HepG2 (cell line): ENCODE measurements around the gene SPRY1. TPM values are rescaled to one million over a fixed set of nuclear protein-coding genes. Genes with fewer than 3 reads are reported as not detected.

ENCODE experiments used
- ATAC-seq: fragments of 200-7000 bp; cut with Tn5 transposase; 3 replicates; pipeline ENCODE4 v1.9.1; 2020; ENCODE audit warnings: mild to moderate bottlenecking, moderate library complexity
- BruUV-seq: library from RNA; stranded (reverse); fragments of 400-500 nt; replicated peaks from 2 replicates; lab custom pipeline; 2021; lab: Mats Ljungman, UMichigan
- CTCF ChIA-PET: fragments of 300-600 bp; formaldehyde crosslinking; extraction: SDS; loops from one replicate; lab custom pipeline; 2021; ENCODE audit warnings: low total read pairs, inconsistent platforms, low intra/inter-chr PET ratio; lab: Yijun Ruan, JAX
- POLR2A ChIA-PET: fragments of 350-600 bp; sonication (Branson Sonifier 250); formaldehyde crosslinking; loops from one replicate; lab custom pipeline; 2020; ENCODE audit warnings: antibody characterized with exemption, inconsistent platforms; lab: Yijun Ruan, JAX
- DNase-seq: peaks from one replicate; pipeline ENCODE4 v3.0.0-alpha.2; 2015; ENCODE audit warnings: low spot score
- FAIRE-seq: peaks from 3 replicates; lab custom pipeline; 2011; peaks lifted over from hg19 to GRCh38; lab: Jason Lieb, UNC
- H2AFZ ChIP-seq: one replicate; pipeline ENCODE4 v1.6.1; 2011; ENCODE audit warnings: low read length, inconsistent platforms
- H3K27ac ChIP-seq: fragments of 300-600 bp; 3 replicates; pipeline ENCODE4 v1.8.0; 2011; ENCODE audit warnings: mixed run types, mild to moderate bottlenecking, mixed read lengths, low read length, inconsistent platforms; ENCODE audit not compliant: insufficient read depth; ENCODE audit errors: extremely low read length
- H3K27me3 ChIP-seq, 2 experiments: fragments of 200-600 bp in 1 of 2; 2 replicates in 1 of 2; 3 replicates in 1 of 2; pipeline versions ENCODE4 v1.6.0 to v1.8.0; 2011; ENCODE audit warnings: low read length in 2 of 2, mild to moderate bottlenecking in 2 of 2, moderate library complexity in 2 of 2, inconsistent platforms in 1 of 2; ENCODE audit not compliant: insufficient read depth in 2 of 2, control insufficient read depth in 1 of 2
- H3K36me3 ChIP-seq, 2 experiments: fragments of 200-600 bp in 1 of 2; replicated peaks in 1 of 2; 2 replicates in 1 of 2; 3 replicates in 1 of 2; pipeline versions ENCODE4 v1.5.1 to v1.8.0; 2011; ENCODE audit warnings: low read length in 2 of 2, inconsistent platforms in 1 of 2; ENCODE audit not compliant: insufficient read depth in 2 of 2, control insufficient read depth in 1 of 2
- H3K4me1 ChIP-seq: 2 replicates; pipeline ENCODE4 v1.5.1; 2012; ENCODE audit warnings: low read length, inconsistent platforms; ENCODE audit not compliant: insufficient read depth
- H3K4me2 ChIP-seq: 2 replicates; pipeline ENCODE4 v1.6.0; 2011; ENCODE audit warnings: low read depth, low read length, inconsistent platforms
- H3K4me3 ChIP-seq, 3 experiments: fragments of 200-600 bp in 1 of 3; sonication (generic), shearing (Covaris generic) in 1 of 3; replicated peaks in 1 of 3; 2 replicates each; pipeline ENCODE4 v1.5.1; 2011 to 2016; ENCODE audit warnings: low read length in 3 of 3, inconsistent platforms in 2 of 3, low read depth in 2 of 3, mild to moderate bottlenecking in 2 of 3, control low read depth in 1 of 3, mixed read lengths in 1 of 3; ENCODE audit not compliant: insufficient read depth in 1 of 3
- H3K79me2 ChIP-seq: one replicate; pipeline ENCODE4 v1.6.1; 2011; ENCODE audit warnings: low read length, inconsistent platforms; ENCODE audit not compliant: insufficient read depth
- H3K9ac ChIP-seq: 2 replicates; pipeline ENCODE4 v1.6.0; 2011; ENCODE audit warnings: mild to moderate bottlenecking, low read depth, low read length, inconsistent platforms; ENCODE audit not compliant: insufficient read depth
- H3K9me3 ChIP-seq: 2 replicates; pipeline ENCODE4 v1.5.1; 2012; ENCODE audit warnings: mild to moderate bottlenecking, low read length
- H4K20me1 ChIP-seq: 2 replicates; pipeline ENCODE4 v1.6.0; 2011; ENCODE audit warnings: inconsistent platforms, mild to moderate bottlenecking, low read length, moderate library complexity; ENCODE audit not compliant: insufficient read depth
- DMAP1 ChIP-seq: IDR thresholded peaks from 2 replicates; pipeline ENCODE4 v1.6.1; 2016
- POLR2AphosphoS5 ChIP-seq: IDR thresholded peaks from 2 replicates; pipeline ENCODE4 v1.6.1; 2012; ENCODE audit warnings: low read depth, low read length
- RARA ChIP-seq: IDR thresholded peaks from 2 replicates; pipeline ENCODE4 v1.6.1; 2016; ENCODE audit warnings: missing genetic modification reagents, missing compliant biosample characterization
- RBFOX2 ChIP-seq: fragments of 200-400 bp; formaldehyde crosslinking; IDR thresholded peaks from 2 replicates; pipeline ENCODE4 v1.6.1; 2017; ENCODE audit warnings: low read depth, mild to moderate bottlenecking, low read length
- SAP130 ChIP-seq: IDR thresholded peaks from 2 replicates; pipeline ENCODE4 v1.6.1; 2016; ENCODE audit warnings: low read depth
- SPEN ChIP-seq: sonication (generic); formaldehyde crosslinking; IDR thresholded peaks from 2 replicates; pipeline ENCODE4 v1.5.1; 2020; ENCODE audit warnings: low read depth, mild to moderate bottlenecking, missing genetic modification reagents
- WIZ ChIP-seq: sonication (generic); formaldehyde crosslinking; IDR thresholded peaks from 2 replicates; pipeline ENCODE4 v1.5.1; 2020; ENCODE audit warnings: mild to moderate bottlenecking, missing genetic modification reagents
- ZBTB26 ChIP-seq: IDR thresholded peaks from 2 replicates; pipeline ENCODE4 v1.6.1; 2016; ENCODE audit warnings: missing compliant biosample characterization, missing genetic modification reagents, borderline replicate concordance
- ZBTB7B ChIP-seq: sonication (generic); formaldehyde crosslinking; IDR thresholded peaks from 2 replicates; pipeline ENCODE4 v1.4.0; 2020; ENCODE audit warnings: missing genetic modification reagents
- ZNF276 ChIP-seq: sonication (generic); formaldehyde crosslinking; IDR thresholded peaks from 2 replicates; pipeline ENCODE4 v1.4.0; 2020; ENCODE audit warnings: mild to moderate bottlenecking, low read depth, missing genetic modification reagents
- ZNF451 ChIP-seq: sonication (generic); formaldehyde crosslinking; IDR thresholded peaks from 2 replicates; pipeline ENCODE4 v1.5.0; 2020; ENCODE audit warnings: mild to moderate bottlenecking, missing genetic modification reagents
- ZNF552 ChIP-seq: sonication (generic); formaldehyde crosslinking; IDR thresholded peaks from 2 replicates; pipeline ENCODE4 v1.9.0; 2022; ENCODE audit warnings: missing genetic modification reagents, mild to moderate bottlenecking, borderline replicate concordance
- ZSCAN21 ChIP-seq: sonication (generic); formaldehyde crosslinking; IDR thresholded peaks from 2 replicates; pipeline ENCODE4 v1.8.0; 2022; ENCODE audit warnings: mild to moderate bottlenecking, missing genetic modification reagents, moderate library complexity, borderline replicate concordance
- WGBS: methylation state at CpG from one replicate; pipeline ENCODE4 v1.1.6; 2017; ENCODE audit warnings: low lambda C conversion rate; 5-methylcytosine and 5-hydroxymethylcytosine counted together
- in situ Hi-C: cut with HindIII; loops from 2 replicates; pipeline ENCODE4 v1.10.0; 2017; ENCODE audit warnings: low pct_unique_long_range_greater_than_20kb; ENCODE audit not compliant: extremely low pct_ligation_motif_present
- intact Hi-C: fragments of 100-400 bp; cut with micrococcal nuclease; formaldehyde crosslinking; loops from one replicate; pipeline ENCODE4 v1.10.0; 2022; ENCODE audit not compliant: unreplicated experiment
- polyA plus RNA-seq, 8 experiments: library from polyadenylated mRNA; depleted of rRNA in 3 of 8; stranded (reverse) in 7 of 8; unstranded in 1 of 8; fragments of >200 nt; fragmentation: Illumina TruSeq in 4 of 8; extraction: Trizol in 4 of 8; gene quantifications; 2 replicates each; pipeline versions ENCODE4 v1.2.1 to v1.2.3, GENCODE V29; 2011 to 2016; ENCODE audit warnings: low read depth in 4 of 8, missing spikeins in 1 of 8, mixed read lengths in 1 of 8; ENCODE audit not compliant: insufficient read depth in 1 of 8
- total RNA-seq, 5 experiments: library from RNA; depleted of rRNA; stranded (reverse); fragments of >200 nt; fragmentation: Illumina TruSeq; extraction: Trizol; gene quantifications; 2 replicates each; pipeline ENCODE4 v1.2.3, GENCODE V29; 2016; ENCODE audit warnings: low read depth in 1 of 5
- TF ChIP-seq, protein P1 (sequence below): sonication (generic); formaldehyde crosslinking; IDR thresholded peaks from 2 replicates; pipeline ENCODE4 v1.5.0; 2020; ENCODE audit warnings: mild to moderate bottlenecking, missing genetic modification reagents, borderline replicate concordance
- TF ChIP-seq, protein P2 (sequence below): sonication (generic); formaldehyde crosslinking; IDR thresholded peaks from 2 replicates; pipeline ENCODE4 v1.5.0; 2020; ENCODE audit warnings: mild to moderate bottlenecking, low read depth, missing genetic modification reagents, borderline replicate concordance

The SPRY1 gene
- total and polyA plus RNA-seq, 2 of the 13 experiments (the other 11 are each of a cell fraction or from before 2014, with no cell fraction given) = 24.7 to 33.4 TPM

DNA sequence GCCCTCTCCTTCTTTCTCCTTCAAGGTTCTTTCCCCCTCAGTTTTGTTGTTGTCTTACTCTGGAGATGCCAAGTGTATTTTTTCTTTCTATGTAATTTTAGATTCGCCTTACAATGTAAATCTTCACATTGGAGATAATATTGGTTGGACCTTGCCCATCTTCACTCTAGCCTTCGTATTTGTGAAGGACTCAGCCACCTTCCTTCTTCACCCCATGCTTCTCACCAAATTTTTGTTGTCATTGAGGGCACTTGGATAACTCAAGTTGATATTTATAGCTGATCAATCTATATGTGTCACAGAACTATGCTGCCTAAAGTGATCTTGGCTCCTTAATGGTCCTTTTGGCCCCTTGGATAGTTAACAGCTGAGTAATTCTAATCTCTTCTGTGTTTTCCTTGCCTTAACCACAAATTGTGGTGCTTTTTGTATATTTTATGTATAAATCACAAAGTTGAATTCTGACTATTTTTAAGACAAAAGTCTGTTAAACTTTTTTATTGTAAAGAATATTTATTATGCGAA is 6.5 kb downstream of the SPRY1 start (continued):
- TF ChIP-seq, protein P1, sequence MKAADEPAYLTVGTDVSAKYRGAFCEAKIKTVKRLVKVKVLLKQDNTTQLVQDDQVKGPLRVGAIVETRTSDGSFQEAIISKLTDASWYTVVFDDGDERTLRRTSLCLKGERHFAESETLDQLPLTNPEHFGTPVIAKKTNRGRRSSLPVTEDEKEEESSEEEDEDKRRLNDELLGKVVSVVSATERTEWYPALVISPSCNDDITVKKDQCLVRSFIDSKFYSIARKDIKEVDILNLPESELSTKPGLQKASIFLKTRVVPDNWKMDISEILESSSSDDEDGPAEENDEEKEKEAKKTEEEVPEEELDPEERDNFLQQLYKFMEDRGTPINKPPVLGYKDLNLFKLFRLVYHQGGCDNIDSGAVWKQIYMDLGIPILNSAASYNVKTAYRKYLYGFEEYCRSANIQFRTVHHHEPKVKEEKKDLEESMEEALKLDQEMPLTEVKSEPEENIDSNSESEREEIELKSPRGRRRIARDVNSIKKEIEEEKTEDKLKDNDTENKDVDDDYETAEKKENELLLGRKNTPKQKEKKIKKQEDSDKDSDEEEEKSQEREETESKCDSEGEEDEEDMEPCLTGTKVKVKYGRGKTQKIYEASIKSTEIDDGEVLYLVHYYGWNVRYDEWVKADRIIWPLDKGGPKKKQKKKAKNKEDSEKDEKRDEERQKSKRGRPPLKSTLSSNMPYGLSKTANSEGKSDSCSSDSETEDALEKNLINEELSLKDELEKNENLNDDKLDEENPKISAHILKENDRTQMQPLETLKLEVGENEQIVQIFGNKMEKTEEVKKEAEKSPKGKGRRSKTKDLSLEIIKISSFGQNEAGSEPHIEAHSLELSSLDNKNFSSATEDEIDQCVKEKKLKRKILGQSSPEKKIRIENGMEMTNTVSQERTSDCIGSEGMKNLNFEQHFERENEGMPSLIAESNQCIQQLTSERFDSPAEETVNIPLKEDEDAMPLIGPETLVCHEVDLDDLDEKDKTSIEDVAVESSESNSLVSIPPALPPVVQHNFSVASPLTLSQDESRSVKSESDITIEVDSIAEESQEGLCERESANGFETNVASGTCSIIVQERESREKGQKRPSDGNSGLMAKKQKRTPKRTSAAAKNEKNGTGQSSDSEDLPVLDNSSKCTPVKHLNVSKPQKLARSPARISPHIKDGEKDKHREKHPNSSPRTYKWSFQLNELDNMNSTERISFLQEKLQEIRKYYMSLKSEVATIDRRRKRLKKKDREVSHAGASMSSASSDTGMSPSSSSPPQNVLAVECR (CRISPR knock-in tag) = no peak
- TF ChIP-seq SPEN (CRISPR knock-in tag) (no peak), WIZ (CRISPR knock-in tag) (no peak), ZBTB26 (no peak)

DNA sequence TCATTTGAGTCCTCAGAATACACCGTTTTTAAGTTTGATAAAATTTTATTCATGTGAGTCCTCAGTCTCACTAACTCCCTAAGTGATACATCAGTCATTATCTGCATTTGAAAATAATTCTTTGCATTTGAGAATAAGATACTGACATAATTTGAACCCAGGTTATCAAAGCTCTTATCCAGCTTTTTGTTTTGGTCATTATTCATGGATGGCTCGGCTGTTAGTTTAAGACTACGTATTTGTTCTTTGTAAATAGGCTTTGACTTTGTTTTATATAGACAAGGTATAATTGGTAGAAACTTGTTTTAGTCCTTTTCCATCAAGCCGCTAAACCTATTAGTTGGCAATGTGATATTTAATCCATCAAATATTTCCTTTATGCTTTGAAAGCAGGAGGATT is 7.9 kb downstream of the SPRY1 start:
- no peak overlapping the region for H2AFZ ChIP-seq
- H3K9me3 ChIP-seq = no peaks in the 10 kb centered on the region
- H3K36me3 ChIP-seq = peaks cover 14 to 33% of the 10 kb centered on the region in 2 experiments
- in situ Hi-C loops = no loop called here
- intact Hi-C loops = loop anchor here (1.0 to 5.0 kb wide), 3 partner anchors 12 to 100 kb away; no protein-coding TSS in a partner anchor
- peak overlapping the region in 2 of 3 experiments; percentile 6 to 83; a peak in 4 of 6 replicates for H3K4me3 ChIP-seq
- peaks cover 84% of the 10 kb centered on the region for H3K4me1 ChIP-seq
- no peak overlapping the region for H3K9ac ChIP-seq
- no peak overlapping the region for H3K27ac ChIP-seq
- peaks cover 47% of the 10 kb centered on the region for H4K20me1 ChIP-seq
- WGBS = 84% methylated on average over 4 of the region's 4 CpGs
- H3K27me3 ChIP-seq = no peaks in the 10 kb centered on the region; a peak in 1 of 5 replicates
- DNase-seq (no peak), FAIRE-seq (no peak), ATAC-seq (no peak)
- H3K79me2 ChIP-seq = peaks cover 66% of the 10 kb centered on the region
- H3K4me2 ChIP-seq = peak overlapping the region; percentile 74
- no TSS peak for BruUV-seq
- ChIA-PET POLR2A (no interaction called here), CTCF (no interaction called here)
- TF ChIP-seq RARA (no peak), RBFOX2 (0 out of 2 replicates have a peak, but pooled peaks have one; percentile 1), ZBTB7B (CRISPR knock-in tag) (no peak), ZSCAN21 (CRISPR knock-in tag) (no peak), ZNF276 (CRISPR knock-in tag) (no peak), ZNF552 (no peak), DMAP1 (CRISPR knock-in tag) (no peak), ZNF451 (CRISPR knock-in tag) (no peak), SAP130 (CRISPR knock-in tag) (0 out of 2 replicates have a peak, but pooled peaks have one; percentile 17), POLR2AphosphoS5 (0 out of 2 replicates have a peak, but pooled peaks have one; percentile 16)
- TF ChIP-seq, protein P2, sequence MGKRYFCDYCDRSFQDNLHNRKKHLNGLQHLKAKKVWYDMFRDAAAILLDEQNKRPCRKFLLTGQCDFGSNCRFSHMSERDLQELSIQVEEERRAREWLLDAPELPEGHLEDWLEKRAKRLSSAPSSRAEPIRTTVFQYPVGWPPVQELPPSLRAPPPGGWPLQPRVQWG = no peak
